IPS-NIHi11 (cell line): ENCODE results near the gene TOP3B.
A peak's percentile ranks its signal among the peaks of the same experiment; 100 is the strongest.

Experiments
- DNase-seq: peaks from one replicate; pipeline ENCODE4 v3.0.0; 2012; ENCODE audit warnings: mixed read lengths, low spot score

The TOP3B gene, protein sequence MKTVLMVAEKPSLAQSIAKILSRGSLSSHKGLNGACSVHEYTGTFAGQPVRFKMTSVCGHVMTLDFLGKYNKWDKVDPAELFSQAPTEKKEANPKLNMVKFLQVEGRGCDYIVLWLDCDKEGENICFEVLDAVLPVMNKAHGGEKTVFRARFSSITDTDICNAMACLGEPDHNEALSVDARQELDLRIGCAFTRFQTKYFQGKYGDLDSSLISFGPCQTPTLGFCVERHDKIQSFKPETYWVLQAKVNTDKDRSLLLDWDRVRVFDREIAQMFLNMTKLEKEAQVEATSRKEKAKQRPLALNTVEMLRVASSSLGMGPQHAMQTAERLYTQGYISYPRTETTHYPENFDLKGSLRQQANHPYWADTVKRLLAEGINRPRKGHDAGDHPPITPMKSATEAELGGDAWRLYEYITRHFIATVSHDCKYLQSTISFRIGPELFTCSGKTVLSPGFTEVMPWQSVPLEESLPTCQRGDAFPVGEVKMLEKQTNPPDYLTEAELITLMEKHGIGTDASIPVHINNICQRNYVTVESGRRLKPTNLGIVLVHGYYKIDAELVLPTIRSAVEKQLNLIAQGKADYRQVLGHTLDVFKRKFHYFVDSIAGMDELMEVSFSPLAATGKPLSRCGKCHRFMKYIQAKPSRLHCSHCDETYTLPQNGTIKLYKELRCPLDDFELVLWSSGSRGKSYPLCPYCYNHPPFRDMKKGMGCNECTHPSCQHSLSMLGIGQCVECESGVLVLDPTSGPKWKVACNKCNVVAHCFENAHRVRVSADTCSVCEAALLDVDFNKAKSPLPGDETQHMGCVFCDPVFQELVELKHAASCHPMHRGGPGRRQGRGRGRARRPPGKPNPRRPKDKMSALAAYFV

DNA sequence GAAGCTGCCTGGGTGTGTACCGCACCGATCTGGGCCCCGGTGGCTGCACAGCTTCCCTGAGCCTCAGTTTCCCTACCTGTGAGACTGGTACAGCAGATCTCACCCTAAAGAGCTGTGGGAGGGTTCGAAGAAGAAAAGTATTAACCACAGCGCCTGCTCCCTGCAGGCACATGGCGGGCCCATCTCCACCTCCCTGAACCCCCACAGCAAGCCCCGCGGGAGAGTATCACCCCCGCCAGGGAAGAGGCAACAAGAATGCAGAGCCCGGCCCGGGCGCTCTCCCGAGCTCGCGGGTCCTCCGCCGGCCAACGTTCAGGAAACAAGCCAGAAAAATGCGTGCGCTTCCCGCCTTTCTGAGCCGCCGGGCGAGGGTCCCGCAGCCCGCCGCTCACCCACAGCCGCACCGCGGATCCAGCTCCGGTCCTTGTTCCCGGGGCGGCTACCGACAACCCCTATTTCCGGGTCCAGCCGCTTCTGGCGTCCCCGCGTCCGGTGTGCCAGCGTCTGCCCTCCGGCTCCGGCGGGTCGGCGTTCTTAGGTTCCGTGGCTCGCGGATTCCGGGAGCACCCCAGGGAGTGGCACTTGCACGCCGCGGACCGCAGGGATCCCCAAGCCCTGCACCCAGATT lies at the start of gene TOP3B:
TSS of gene TOP3B (minus strand) at position 450 of the 628 bp plus-strand sequence. CDS start 7,078 bp downstream, outside the sequence.
- peak; percentile 91 for DNase-seq

DNA sequence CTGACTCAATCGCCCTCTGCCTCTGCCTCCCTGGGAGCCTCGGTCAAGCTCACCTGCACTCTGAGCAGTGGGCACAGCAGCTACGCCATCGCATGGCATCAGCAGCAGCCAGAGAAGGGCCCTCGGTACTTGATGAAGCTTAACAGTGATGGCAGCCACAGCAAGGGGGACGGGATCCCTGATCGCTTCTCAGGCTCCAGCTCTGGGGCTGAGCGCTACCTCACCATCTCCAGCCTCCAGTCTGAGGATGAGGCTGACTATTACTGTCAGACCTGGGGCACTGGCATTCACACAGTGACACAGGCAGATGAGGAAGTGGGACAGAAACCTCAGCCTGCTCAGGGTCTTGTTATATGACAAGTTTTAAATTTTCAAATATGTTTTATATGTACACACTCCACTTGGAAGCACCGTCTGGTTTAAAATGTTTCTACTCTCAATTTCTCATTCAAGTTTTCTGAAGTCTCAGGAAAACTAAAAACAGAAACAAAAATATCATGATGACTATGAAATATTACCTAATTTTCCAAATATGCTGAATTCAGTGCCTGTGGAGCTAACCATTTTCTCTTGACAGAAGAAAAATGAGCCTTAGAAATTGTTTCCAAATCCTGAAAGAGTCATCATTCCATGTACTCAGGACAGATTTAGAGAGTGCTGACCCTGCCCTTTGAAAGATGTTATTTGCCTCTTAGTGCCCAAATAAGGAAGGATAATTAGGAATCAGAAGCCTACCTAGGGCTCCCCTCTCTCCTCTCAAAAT lies 48.8 kb upstream of the TOP3B start:
- no peak for DNase-seq

DNA sequence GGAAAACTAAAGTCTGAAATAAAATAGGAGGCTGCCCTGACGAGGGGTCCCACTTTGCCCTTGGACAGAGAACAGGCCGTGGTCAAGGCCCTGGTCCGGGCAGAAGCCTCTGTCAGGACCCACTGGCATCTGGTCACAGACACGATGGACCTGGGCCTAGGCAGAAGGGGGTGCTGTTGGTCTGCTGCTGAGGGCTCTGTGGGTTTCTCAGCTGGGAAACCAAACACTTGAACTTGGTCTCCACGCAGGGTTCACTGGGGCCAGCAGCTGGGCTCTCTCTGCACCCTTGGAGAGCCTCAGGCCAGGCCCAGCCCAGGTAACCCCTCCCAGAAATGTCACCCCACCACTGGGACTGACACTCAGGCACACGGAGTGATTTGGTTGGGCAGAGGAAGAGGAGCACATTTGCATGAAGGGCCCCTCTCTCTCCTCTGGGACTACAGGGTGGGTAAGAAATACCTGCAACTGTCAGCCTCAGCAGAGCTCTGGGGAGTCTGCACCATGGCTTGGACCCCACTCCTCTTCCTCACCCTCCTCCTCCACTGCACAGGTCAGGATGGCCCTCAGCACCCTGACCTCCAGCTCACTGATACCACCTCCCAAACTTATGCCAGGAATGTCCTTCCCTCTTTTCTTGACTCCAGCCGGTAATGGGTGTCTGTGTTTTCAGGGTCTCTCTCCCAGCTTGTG lies 48.1 kb upstream of the TOP3B start:
- peak; percentile 49 for DNase-seq

DNA sequence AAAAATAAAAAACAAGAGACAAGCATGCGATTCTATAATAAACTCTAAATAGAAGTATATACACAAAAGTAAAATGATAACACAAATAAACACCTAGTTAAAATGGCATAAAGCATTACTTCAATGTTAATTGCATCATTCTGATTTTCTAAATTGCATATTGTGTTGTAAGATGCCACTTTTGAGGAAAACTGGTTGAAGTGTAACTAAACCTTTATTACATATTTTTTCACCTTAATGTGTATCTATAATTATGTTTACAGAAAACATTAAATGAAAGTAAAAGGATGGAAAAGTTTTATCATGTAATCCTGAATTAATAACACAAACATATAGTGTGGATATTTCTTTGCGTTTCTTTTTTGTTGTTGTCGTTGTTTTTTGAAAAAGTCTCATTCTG lies 45.4 kb upstream of the TOP3B start:
- no peak for DNase-seq

DNA sequence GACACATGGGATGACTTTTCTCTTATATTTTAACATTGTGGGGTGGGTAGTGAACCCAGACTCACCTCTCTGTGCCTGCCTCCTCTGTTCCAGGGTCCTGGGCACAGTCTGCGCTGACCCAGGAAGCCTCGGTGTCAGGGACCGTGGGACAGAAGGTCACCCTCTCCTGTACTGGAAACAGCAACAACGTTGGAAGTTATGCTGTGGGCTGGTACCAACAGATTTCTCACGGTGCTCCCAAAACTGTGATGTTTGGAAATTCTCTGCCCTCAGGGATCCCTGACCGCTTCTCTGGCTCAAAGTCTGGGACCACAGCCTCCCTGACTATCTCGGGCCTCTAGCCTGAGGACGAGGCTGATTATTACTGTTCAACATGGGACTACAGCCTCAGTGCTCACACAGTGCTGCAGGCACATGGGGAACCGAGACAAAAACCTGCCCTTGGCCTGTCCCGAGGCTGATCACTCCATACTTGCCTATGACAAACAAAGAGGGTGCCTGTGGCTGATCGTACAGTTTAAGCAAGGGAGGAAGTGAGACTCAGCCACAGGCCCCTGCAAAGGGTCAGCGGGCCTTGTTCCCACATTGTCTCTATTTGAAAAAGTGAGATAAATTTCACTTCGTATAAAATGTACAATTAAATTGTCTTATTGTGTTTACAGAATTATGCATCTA lies 43.7 kb upstream of the TOP3B start:
- DNase-seq, result no peak

DNA sequence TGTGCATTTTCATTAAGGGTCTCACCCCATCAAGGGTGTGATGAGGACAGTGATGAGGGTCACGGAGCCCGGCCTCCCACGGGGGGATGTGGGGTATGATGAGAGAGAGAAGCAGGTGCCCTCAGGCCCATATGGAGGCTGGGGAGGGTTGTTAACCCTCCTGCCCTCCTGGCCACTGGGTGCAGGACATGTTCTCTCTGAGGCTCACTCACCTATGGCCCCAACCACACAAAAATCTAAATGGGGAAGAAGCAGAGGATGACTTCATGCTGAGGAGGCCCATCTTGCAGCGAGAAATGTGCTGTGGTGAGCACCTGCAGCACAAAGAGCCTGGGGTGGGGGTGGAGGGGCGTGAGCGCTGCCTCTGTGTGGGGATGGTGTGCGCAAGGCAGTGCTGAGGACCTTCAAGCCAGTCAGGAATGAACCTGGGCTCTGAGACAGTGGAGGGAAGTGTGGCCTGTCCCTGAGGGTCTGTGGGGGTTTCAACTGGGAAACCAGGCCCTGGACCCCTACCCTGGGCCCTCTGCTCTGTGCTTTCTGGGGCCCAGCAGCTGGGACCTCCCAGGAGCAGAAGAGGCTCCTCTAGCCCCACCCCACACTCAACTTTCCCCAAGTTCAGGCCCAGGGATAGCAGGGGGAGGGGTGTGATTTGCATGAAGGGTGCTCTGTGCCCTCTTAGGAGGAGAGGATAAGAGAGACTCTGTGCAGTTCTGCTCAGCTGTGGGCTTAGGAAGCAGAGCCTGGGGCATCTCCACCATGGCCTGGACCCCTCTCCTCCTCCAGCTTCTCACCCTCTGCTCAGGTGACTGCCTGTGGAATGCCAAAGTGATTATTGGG lies 43.0 kb upstream of the TOP3B start:
- DNase-seq, result no peak

DNA sequence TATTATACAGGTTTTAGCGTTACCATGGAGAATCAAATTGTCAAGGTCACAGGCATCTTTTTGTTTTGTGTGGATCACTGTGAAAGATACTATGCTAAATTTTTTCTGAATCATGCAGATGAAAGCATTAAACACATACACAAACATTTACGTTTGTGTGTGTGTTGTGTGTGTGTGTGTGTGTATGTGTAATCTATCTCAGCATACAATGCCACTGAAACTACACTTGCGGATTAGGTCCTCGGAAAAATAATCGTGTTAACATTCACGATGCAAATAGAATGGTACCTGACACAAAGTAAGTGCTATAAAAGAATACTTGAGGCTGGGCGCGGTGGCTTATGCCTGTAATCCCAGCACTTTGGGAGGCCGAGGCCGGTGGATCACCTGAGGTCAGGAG lies 41.9 kb upstream of the TOP3B start:
- DNase-seq, result no peak

DNA sequence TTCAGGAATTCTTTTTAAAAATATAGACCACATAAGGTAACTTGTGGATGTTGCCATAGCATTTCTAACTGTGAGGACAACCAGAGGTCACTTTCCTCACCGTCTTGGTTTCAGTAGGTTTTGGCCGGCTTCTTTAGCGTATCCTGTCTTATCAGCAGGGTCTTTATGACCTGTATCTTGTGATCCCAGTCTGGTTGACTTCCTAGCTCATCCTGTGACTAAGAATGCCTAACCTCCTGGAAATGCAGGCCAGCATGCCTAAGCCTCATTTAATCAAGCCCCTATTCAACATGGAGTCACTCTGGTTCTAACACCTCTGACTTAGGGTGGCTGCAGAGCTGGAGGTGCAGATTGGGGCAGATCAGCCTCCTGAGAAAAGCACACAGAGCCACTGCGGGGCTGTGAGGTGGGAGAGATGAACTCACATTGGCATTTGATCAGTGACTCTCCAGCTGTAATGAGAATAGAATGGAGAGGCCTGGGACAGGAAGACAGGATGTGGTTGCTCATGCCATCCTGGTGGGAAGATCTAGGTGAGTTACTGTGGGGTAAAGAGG lies 41.1 kb upstream of the TOP3B start:
- no peak for DNase-seq

DNA sequence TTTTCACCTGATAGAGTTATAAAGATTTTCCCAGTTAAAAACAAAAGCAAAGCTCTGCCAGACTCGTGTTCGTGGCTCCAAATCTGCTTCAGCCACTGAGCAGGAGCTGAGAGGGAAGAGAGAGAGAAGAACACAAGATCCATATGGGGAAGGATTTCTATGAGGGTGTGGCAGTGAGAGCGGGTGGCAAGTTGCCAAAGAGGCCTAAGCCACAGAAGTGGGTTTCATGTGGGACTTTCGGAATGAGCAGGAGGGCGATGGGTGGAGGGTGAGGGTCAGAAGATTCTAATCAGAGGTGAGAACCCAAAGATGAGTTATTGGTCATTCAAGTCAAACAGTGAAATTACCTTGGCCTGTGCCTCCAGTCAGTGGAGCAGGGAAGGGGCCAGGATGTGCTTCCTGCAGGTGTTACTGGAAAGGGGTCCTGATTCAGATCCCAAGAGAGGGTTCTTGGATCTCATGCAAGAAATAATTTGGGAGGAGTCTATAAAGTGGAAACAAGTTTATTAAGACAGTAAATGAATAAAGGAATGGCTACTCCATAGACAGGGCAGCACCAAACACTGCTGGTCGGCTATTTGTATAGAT lies 40.5 kb upstream of the TOP3B start:
- no peak for DNase-seq

DNA sequence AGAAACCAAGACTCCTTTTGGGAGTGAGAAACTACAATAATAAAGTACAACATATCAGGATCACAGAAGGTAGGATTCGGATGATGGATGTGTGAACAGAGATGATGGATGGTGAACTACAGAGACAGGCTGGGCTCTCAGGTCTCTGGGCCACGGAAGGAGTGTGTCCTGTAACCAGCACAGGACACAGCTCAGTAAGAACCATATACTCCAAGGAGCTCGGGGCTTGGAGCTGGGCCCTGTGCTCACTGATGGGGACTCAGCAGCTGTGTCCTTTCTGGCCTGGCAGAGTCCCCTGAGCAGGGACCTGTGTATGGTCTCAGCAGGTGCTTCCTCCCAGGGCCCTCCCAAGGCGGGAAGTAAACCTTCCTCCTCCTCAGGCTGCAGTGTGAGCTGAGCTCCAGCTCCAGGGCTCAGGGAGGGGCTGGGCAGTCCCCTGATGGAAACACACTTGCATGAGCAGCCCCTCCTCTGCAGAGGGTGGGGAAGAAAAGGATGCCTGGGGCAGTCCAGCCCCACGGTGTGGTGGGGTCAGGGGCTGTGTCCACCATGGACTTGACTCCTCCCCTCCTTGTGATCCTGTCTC lies 39.8 kb upstream of the TOP3B start:
- no peak for DNase-seq

DNA sequence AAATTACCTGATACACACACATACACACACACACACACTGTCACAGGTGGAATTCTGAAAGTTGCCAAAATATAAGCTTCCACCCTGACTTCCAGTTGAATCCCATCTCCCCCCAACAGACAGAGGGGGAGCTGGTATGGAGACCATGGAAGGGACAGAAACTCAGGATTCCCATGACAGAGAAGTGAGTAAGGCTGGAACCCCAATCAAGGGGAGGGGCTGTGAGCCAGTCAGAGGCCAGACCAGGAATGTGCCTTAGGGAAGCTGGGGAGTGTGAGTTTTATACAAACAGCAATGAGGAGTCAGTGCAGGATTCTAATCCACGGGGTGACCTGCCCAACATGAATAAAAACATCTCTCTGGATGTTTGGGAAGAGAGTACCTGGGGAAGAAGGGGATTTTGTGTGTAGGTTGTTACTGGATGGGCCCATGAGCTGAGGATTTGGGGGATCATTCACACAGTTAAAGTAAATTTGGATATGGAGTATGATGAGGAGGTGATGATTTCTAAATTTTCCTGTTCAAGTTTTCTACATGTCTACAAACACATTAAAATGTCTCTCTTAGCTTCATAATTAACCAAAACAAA lies 38.7 kb upstream of the TOP3B start:
- DNase-seq, result peak; percentile 32

DNA sequence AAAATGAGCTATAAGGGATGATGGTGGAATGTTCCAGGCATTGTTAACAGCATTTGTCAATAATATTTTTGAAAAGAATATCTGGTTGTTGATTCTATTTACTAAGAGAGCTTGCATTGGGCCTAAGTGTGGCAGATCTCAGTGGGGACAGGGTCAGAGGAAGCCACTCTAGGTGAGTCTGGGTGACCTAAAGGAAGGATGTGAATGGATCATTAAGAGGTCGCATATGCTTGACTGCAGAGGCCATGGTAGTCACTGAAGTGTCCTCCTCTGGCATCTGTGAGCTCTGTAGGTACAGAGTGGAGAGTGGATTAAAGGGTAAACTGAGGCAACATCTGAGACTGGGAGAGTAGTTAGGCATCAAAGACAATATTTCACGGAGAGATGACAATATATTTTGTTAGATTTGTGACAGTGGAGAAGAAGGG lies 37.9 kb upstream of the TOP3B start:
- no peak for DNase-seq

DNA sequence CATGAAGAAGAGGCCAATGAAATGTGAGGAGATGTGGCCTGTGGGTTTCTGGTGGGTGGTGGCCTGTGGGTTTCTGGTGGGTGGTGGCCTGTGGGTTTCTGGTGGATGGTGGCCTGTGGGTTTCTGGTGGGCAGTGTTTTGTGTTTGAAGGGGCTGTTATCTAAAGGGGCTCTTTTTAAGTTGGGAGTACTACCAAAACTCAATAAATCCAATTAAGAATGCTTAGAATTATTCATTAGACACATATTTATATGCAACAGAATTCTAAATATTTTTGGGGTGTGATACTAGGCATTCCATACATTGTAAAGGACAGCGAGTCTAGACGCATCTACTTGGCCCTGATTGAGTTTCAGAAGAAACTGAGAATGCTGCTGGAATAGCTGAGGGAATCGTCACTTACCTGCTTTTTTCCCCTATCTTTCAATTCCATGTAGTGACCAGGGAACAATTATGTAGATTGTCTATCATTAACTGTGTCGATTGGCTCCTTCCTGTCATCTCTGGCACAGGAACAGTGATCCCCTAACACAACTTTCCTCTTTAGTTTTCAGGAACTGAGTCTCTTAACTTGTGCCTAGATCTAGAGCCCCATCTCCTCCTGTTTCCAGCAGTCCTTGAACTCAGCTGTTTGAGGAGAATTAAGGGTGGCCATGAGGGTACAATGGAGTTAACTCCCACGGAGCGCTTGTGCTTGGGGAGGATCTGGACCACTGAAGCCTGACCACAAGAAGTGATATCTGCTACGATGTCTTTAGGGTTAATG lies 37.3 kb upstream of the TOP3B start:
- DNase-seq, result no peak

DNA sequence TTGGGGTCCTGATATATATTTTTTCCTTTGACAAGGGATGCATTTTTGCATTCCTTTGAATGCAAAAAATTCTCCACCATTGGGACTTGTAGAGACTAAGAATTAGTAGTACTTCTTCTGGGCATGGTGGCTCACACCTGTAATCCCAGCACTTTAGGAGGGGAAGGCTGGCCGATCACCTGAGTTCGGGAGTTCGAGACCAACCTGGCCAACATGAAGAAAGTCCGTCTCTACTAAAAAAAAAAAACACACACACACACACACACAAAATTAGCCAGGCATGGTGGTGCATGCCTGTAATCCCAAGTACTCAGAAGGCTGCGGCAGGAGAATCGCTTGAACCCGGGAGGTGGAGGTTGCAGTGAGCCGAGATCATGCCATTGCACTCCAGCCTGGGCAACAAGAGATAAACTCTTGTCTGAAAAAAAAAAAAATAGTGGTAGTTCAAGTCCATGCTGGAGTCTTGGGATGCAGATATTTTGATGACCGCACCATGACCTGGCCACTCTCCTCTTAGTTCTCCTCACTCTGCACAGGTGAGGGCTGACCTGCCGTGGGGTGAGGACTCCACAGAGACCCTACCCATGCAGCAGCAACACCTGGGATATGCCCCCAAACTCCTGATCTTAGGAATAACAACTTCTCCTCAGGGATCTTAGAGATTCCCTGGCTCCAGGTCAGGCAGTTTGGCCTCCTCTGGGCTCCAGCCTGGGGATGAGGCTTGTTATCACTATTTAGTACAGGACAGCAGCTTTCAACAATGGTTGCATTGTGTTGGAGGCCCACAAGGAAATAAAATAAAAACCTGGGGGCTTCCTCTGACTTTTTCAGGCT lies 36.5 kb upstream of the TOP3B start:
- no peak for DNase-seq

DNA sequence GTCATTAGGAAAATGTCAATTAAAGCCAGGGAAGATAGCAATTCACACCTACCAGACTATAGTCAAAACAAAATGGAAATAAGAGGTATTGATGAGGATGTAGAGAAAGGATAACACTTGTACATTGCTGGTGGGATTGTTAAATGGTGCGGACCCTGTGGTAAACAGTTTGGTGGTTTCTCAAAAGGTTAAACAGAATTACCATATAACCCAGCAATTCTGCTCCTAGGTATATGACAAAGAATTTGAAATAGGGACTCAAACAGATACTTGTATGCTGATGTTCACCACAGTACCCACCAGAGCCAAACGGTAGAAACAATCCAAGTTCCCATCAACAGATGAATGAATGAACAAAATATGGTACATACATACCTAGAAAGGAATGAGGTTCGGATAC lies 33.0 kb upstream of the TOP3B start:
- no peak for DNase-seq

DNA sequence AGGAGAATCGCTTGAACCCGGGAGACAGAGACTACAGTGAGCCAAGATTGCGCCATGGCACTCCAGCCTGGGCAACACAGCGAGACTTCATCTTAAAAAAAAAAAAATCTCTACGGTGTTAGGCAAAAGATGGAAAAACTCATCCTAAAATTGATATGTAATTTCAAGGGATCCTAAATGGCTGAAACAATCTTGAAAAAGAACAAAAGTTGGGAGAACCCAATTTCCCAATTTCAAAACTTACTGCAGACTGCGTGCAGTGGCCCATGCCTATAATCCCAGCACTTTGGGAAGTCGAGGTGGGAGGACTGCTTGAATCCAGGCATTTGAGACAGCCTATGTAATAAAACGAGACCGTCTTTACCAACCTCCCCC lies 31.7 kb upstream of the TOP3B start:
- DNase-seq, result no peak
